ENCODE results near the gene BANP. TPM values are rescaled to one million over a fixed set of nuclear protein-coding genes. Genes with fewer than 3 reads are reported as not detected.
"Not testable (repeated sequence)": the region's sequence is repeated elsewhere in the genome, so short reads cannot be mapped to it uniquely, and the experiment has no call there.

The BANP gene
- total RNA-seq, 2 donors from 2014 or later = 31.3 to 59.2 TPM

GRCh38 chr16:88008840-88009239, 57.6 kb downstream of the BANP start:
- ATAC-seq (no peak), DNase-seq (ENCODE audit: low spot score) (no peak)
- H3K27ac Mint-ChIP-seq = peak overlapping the region in 1 of 2 donors; percentile 18
- no peak overlapping the region for H3K4me3 Mint-ChIP-seq
- H3K9me3 Mint-ChIP-seq = no peaks in the 10 kb centered on the region
- H3K4me1 Mint-ChIP-seq (ENCODE audit: low read depth in 2 of 2) = peaks cover 6 to 22% of the 10 kb centered on the region in 2 donors
- no peaks in the 10 kb centered on the region for H3K27me3 Mint-ChIP-seq
- H3K36me3 Mint-ChIP-seq = peaks cover 5% of the 10 kb centered on the region

- ATAC-seq = no peak
- no peak overlapping the region for H3K27ac Mint-ChIP-seq
Observed at GRCh38 chr16:88009563-88010342, 58.5 kb downstream of the BANP start.

GRCh38 chr16:88010343-88010967, 59.2 kb downstream of the BANP start:
- Mint-ChIP-seq H3K4me3 (no peak overlapping the region), H3K27ac (no peak overlapping the region), H3K36me3 (no peaks in the 10 kb centered on the region), H3K4me1 (ENCODE audit: low read depth in 2 of 2) (peaks cover 0 to 22% of the 10 kb centered on the region in 2 donors), H3K27me3 (no peaks in the 10 kb centered on the region), H3K9me3 (no peaks in the 10 kb centered on the region)
- ATAC-seq (no peak), DNase-seq (ENCODE audit: low spot score) (no peak)

More at GRCh38 chr16:88009563-88010342, 58.5 kb downstream of the BANP start:
- H3K9me3 Mint-ChIP-seq = no peaks in the 10 kb centered on the region
- H3K36me3 Mint-ChIP-seq = no peaks in the 10 kb centered on the region
- no peaks in the 10 kb centered on the region for H3K27me3 Mint-ChIP-seq
- no peak for DNase-seq (ENCODE audit: low spot score)
- H3K4me3 Mint-ChIP-seq = no peak overlapping the region
- peaks cover 0 to 19% of the 10 kb centered on the region in 2 donors for H3K4me1 Mint-ChIP-seq (ENCODE audit: low read depth in 2 of 2)

GRCh38 chr16:88010968-88011483, 59.8 kb downstream of the BANP start:
- no peaks in the 10 kb centered on the region for H3K27me3 Mint-ChIP-seq
- DNase-seq (ENCODE audit: low spot score) = no peak
- H3K36me3 Mint-ChIP-seq = no peaks in the 10 kb centered on the region
- no peaks in the 10 kb centered on the region for H3K9me3 Mint-ChIP-seq
- ATAC-seq = no peak
- H3K4me3 Mint-ChIP-seq = no peak overlapping the region
- no peak overlapping the region for H3K27ac Mint-ChIP-seq
- H3K4me1 Mint-ChIP-seq (ENCODE audit: low read depth in 2 of 2) = peaks cover 0 to 19% of the 10 kb centered on the region in 2 donors

- ATAC-seq = no peak
- Mint-ChIP-seq H3K27me3 (no peaks in the 10 kb centered on the region), H3K27ac (no peak overlapping the region), H3K4me1 (ENCODE audit: low read depth in 2 of 2) (peaks cover 0 to 18% of the 10 kb centered on the region in 2 donors), H3K4me3 (no peak overlapping the region), H3K9me3 (no peaks in the 10 kb centered on the region), H3K36me3 (no peaks in the 10 kb centered on the region)
- no peak for DNase-seq (ENCODE audit: low spot score)
Observed at GRCh38 chr16:88012360-88012759, 61.1 kb downstream of the BANP start.

- H3K27ac Mint-ChIP-seq = peak overlapping the region; percentile 7 to 27
- no peaks in the 10 kb centered on the region for H3K36me3 Mint-ChIP-seq
- DNase-seq (ENCODE audit: low spot score) = no peak
- peak in 1 of 2 donors; percentile 59 for ATAC-seq
- peaks cover 0 to 18% of the 10 kb centered on the region in 2 donors for H3K4me1 Mint-ChIP-seq (ENCODE audit: low read depth in 2 of 2)
- no peak overlapping the region for H3K4me3 Mint-ChIP-seq
- H3K27me3 Mint-ChIP-seq = no peaks in the 10 kb centered on the region
- H3K9me3 Mint-ChIP-seq = no peaks in the 10 kb centered on the region
Observed at GRCh38 chr16:88013091-88013609, 61.9 kb downstream of the BANP start.

- H3K9me3 Mint-ChIP-seq = no peaks in the 10 kb centered on the region
- no peak overlapping the region for H3K4me3 Mint-ChIP-seq
- ATAC-seq (no peak), DNase-seq (ENCODE audit: low spot score) (no peak)
- H3K27ac Mint-ChIP-seq = peak overlapping the region; percentile 7 to 27
- peaks cover 0 to 18% of the 10 kb centered on the region in 2 donors for H3K4me1 Mint-ChIP-seq (ENCODE audit: low read depth in 2 of 2)
- H3K27me3 Mint-ChIP-seq = no peaks in the 10 kb centered on the region
- no peaks in the 10 kb centered on the region for H3K36me3 Mint-ChIP-seq
Observed at GRCh38 chr16:88013766-88014251, 62.6 kb downstream of the BANP start.

- H3K27ac Mint-ChIP-seq = no peak overlapping the region
- H3K27me3 Mint-ChIP-seq = no peaks in the 10 kb centered on the region
- DNase-seq (ENCODE audit: low spot score) (no peak), ATAC-seq (no peak)
- H3K9me3 Mint-ChIP-seq = no peaks in the 10 kb centered on the region
- H3K36me3 Mint-ChIP-seq = no peaks in the 10 kb centered on the region
- H3K4me1 Mint-ChIP-seq (ENCODE audit: low read depth in 2 of 2) = peaks cover 0 to 18% of the 10 kb centered on the region in 2 donors
- no peak overlapping the region for H3K4me3 Mint-ChIP-seq
Observed at GRCh38 chr16:88014252-88014781, 63.1 kb downstream of the BANP start.

GRCh38 chr16:88014954-88015805, 63.9 kb downstream of the BANP start:
- Mint-ChIP-seq H3K9me3 (no peaks in the 10 kb centered on the region), H3K36me3 (no peaks in the 10 kb centered on the region), H3K27ac (peak overlapping the region in 1 of 2 donors; percentile 54), H3K4me1 (ENCODE audit: low read depth in 2 of 2) (peaks cover 0 to 15% of the 10 kb centered on the region in 2 donors), H3K4me3 (no peak overlapping the region), H3K27me3 (no peaks in the 10 kb centered on the region)
- ATAC-seq (no peak), DNase-seq (ENCODE audit: low spot score) (no peak)

- Mint-ChIP-seq H3K27ac (no peak overlapping the region), H3K9me3 (no peaks in the 10 kb centered on the region), H3K36me3 (no peaks in the 10 kb centered on the region), H3K4me3 (no peak overlapping the region), H3K27me3 (no peaks in the 10 kb centered on the region), H3K4me1 (ENCODE audit: low read depth in 2 of 2) (peaks cover 0 to 14% of the 10 kb centered on the region in 2 donors)
- no peak for ATAC-seq
- no peak for DNase-seq (ENCODE audit: low spot score)
Observed at GRCh38 chr16:88015806-88016140, 64.5 kb downstream of the BANP start.

GRCh38 chr16:88016386-88016785, 65.2 kb downstream of the BANP start:
- H3K4me1 Mint-ChIP-seq (ENCODE audit: low read depth in 2 of 2) = peaks cover 0 to 12% of the 10 kb centered on the region in 2 donors
- not testable (repeated sequence) for ATAC-seq; H3K27ac Mint-ChIP-seq; H3K9me3 Mint-ChIP-seq; H3K27me3 Mint-ChIP-seq; DNase-seq (ENCODE audit: low spot score); H3K36me3 Mint-ChIP-seq; H3K4me3 Mint-ChIP-seq

- no peak overlapping the region for H3K4me3 Mint-ChIP-seq
- H3K27ac Mint-ChIP-seq = no peak overlapping the region
- H3K36me3 Mint-ChIP-seq = no peaks in the 10 kb centered on the region
- no peaks in the 10 kb centered on the region for H3K9me3 Mint-ChIP-seq
- no peak for ATAC-seq
- peaks cover 0 to 12% of the 10 kb centered on the region in 2 donors for H3K4me1 Mint-ChIP-seq (ENCODE audit: low read depth in 2 of 2)
- no peaks in the 10 kb centered on the region for H3K27me3 Mint-ChIP-seq
- no peak for DNase-seq (ENCODE audit: low spot score)
Observed at GRCh38 chr16:88016964-88017363, 65.7 kb downstream of the BANP start.

- H3K27me3 Mint-ChIP-seq = no peaks in the 10 kb centered on the region
- no peaks in the 10 kb centered on the region for H3K9me3 Mint-ChIP-seq
- no peak for DNase-seq (ENCODE audit: low spot score)
- ATAC-seq = no peak
- H3K36me3 Mint-ChIP-seq = no peaks in the 10 kb centered on the region
- H3K4me3 Mint-ChIP-seq = no peak overlapping the region
- peaks cover 0 to 12% of the 10 kb centered on the region in 2 donors for H3K4me1 Mint-ChIP-seq (ENCODE audit: low read depth in 2 of 2)
- no peak overlapping the region for H3K27ac Mint-ChIP-seq
Observed at GRCh38 chr16:88017587-88018101, 66.4 kb downstream of the BANP start.

Measured in natural killer cell treated with Interleukin-12 subunit alpha and Interleukin-12 subunit beta and Interleukin-15 and Interleukin-18, amount 100 ng/mL, for 72 hours (primary cell).